ENCODE data around the gene BEGAIN.

GRCh38 chr14:100574642-100575031 is 12.6 kb downstream of the BEGAIN start:
- no peak for TF ChIP-seq EZH2 (IDR thresholded peaks at IDR 0.05; ENCODE audit: borderline replicate concordance, low read length)
- no peak for TF ChIP-seq CTCF (IDR thresholded peaks at IDR 0.05; ENCODE audit: low read length)

All from OCI-LY1 (cell line).